HG03175 (cell line): ENCODE measurements around the gene OPALIN.

ENCODE experiments used
- ATAC-seq: cut with Tn5 transposase; IDR thresholded peaks from one replicate; pipeline ENCODE4 v1.9.1; 2021; ENCODE audit warnings: mild to moderate bottlenecking, moderate library complexity; ENCODE audit not compliant: unreplicated experiment

The OPALIN gene, protein sequence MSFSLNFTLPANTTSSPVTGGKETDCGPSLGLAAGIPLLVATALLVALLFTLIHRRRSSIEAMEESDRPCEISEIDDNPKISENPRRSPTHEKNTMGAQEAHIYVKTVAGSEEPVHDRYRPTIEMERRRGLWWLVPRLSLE

DNA sequence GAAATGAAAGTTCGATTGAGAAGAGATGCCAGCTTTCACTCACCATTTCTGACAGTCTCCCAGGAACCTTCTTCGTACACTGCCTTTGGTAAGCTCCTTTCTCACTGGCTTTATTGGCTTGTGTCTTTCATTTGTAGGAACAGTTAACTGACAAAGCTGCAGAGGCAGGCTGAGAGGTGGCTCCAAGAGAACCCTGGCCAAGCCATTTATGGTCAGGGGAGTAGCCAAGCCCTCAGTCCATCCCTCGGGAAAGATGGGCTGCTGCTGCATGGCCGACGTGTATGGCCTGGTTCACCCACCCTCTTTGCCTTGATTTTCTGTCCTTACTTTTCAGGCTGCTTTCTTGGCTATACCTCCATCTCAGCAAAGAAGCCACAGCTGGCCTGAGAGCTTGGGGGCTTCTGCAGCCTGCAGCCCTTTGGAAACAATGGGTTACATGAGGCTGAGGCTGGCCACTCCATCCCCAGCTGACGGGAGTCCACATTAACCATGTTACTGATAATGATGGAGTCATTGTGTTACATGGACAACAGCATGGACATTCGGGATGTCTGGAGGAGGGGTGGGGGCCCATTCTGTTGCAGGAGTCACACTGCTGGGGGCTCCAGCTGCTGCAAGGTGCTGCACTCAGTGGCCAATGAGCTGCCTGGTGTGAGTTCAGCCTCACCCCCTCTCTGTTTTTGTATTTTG lies at the start of gene OPALIN:
TSS of gene OPALIN (minus strand) at position 152 of the 690 bp plus-strand sequence. CDS start at position 46, 106 bp downstream.
- ATAC-seq, result no peak

DNA sequence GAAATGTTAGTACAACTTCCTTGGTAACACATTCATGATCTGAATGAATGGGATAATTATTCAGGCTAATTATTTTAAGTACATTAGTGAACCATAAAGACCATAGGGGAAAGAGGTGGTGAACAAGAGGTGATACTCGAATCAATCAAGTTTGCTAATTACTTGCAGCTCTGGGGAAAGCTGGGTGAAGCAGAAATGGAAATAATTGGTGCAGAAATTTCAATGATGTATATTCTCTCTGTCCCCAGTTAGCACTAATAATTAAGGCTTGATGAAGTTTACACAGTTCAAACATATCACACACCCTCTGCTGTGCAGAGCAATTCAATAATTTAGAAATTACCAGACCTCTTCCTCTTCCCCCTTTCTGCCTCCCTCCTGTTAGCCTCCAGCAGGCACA lies 49.4 kb upstream of the OPALIN start:
- no peak for ATAC-seq

DNA sequence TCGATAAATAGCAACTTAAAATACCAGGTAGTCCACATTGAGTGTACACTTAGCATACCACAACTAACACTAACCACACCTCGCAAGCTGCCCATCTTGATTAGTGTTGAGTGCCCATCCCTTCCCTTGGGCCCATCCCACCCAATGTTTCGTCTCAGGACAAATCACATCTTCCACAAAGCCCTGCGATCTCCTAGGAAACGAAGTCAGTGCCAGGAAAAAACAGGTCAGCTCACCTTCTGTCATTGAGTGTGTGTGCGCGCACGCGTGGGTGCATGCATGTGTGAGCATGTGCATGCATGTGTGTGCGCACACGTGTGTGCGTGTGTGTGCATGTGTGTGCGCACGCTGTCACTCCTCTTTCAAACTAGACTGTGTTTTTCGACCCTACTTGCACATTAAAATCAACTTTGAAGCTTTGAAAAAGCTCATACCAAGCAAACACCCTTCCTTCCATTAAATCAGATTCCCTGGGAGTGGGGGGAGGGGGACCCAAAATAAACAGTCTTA lies 48.8 kb upstream of the OPALIN start:
- ATAC-seq, result no peak

DNA sequence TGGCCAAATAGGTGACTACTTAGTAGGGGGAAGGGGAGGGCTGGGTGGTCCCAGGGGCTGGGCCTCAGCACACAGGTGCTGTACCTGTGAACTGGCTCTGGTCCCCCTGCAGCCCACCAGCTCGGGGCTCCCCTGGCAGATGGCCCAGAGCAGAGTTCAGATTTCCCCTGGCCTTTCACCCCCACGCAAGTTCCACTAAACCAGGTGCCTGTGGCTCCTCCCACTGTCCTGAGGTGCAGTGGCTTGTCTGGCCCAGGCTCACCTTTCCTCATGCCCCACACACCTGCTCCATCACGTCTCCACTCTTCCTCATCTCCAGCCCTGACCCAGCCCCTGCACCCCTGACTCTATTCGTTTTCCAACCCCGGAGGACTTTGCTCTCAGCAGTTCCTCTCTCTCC lies 47.3 kb upstream of the OPALIN start:
- no peak for ATAC-seq

DNA sequence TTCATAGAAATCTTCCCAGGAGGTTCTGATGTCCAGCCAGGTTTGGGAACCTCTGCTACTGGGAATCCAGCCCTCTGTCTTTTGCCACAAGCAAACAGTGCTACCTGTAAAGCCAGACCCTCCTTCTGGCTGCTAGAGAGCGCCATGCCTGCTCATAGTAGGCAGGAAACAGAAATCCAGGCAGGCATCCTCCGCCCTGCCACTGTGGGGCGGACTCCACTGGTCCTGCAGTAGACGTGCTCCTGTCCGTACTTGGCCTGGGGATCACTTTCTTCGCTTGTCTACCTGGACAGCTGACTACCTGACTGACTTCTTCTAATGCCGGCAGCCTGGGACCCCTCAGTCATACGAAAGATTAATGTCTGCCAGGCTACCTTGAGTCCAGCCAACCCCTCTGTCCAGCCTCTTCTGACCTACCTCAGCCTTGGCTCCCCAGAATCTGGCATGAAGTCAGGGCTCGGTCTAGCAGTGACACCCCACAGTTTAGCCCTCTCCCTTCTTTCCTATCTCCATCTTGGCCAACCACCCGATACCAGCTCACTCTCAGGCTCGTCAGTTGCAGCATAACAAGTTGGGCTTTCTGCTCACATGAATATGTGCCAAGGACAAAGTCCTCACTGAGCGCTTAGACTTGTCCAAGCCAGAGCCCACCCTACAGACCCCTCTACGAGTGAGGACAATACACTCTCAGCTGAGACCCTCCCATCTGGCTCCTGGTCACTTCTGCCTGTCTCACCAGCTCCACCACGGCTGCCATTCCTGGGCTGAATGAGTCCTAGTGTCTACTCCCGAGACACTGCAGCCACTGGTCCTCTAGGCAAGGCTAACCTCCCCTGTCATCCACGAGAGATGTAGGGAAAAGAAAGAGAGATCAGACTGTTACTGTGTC lies 43.9 kb upstream of the OPALIN start:
- ATAC-seq, result no peak

DNA sequence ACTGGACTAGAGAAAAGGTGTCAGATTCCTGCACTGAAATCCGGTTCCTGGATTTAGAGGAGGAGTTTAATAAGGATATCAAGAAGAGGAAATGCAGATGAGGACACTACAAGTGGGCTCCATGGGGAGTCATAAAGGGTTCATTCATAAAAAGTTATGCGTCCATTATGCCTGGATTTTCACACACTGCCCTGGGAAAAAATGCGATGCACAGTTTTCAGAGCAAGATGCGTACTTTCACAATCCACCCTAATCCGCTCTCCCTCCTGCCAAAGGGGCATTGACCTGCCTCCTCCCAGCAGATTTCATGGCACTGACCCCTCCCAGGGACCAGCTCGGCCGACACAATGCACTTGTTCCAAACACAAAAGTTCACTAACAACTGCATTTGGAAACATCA lies 42.2 kb upstream of the OPALIN start:
- ATAC-seq, result no peak

DNA sequence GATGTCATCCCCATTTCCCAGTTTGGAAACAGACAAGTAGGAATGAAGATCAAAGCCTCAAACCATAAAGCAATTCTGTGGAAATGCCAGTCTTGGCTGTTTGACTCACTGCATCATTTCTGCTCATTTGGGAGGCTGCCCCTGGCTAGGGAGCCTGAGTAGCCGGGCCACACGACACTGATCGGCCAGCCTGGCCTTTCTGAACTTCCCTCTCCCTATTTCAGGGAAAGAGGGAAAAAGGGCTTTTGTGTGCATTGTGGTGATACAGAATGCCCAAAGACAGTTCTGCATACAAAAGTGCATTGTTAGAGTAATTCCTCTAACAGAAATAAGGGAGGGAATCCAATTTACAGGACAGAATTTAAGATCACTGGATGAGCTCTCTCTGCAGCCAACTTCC lies 41.7 kb upstream of the OPALIN start:
- ATAC-seq, result no peak

DNA sequence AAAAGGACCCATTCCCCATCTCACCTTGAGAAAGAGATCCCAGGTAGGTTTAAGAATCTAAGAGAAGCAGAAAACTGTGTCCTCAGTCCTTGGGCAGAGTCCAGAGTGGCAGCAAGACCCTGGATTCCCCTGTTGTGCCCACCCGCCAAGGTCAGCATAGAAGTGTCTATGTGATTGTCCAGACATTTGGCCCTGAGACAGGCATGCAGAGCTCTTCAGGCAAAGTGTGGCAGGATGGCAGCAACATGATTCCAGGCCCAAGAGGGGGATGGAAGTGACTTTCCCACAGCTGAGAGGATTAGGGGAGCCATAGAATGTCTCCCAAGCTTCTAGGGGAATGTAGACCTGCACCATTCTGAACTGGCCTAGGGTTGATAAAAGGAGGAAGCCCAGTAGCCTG lies 39.1 kb upstream of the OPALIN start:
- ATAC-seq, result no peak

DNA sequence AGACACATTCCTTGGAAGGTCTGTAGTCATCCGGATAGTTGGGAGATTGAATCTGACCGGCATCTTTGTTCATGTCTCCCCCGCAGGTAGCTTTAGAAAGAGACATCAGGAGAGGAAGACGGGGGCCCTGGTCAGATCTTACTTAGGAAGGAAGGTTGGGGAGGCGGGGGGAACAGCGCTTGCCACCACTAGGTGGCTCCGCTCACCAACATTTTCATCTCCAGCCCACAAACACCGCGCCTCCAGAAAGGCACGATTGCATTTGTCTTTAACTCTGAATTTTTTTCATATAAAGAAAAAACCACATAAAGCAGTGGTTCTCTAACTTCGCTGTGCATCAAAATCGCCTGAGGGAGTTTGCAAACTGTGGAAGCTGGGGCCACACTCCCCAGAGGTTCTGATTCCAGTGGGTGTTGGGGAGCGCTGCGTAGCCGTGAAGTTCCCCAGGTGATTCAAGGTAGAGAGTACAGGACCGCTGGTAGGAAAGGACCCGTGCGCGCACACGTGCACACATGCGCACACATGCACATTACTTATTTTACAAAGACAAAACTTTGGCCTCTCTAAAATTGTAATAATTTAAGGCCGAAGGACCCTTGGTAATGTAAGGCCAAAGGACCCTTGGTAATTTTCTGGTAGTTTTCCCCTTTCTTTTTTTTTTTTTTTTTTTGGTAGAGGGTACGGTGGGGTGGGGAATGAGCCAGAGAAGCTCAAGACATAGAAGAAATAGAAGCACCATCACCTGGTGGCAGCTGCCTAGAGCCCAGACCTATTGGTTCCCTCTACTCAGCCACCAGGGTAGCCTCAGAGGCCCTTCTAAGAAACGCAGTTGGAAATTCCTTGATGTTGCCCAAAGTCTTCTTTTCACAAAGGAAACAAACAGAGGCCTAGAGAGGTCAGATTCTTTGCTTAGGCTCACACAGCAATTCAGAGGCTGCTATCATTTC lies 37.4 kb upstream of the OPALIN start:
- peak; percentile 57 for ATAC-seq

DNA sequence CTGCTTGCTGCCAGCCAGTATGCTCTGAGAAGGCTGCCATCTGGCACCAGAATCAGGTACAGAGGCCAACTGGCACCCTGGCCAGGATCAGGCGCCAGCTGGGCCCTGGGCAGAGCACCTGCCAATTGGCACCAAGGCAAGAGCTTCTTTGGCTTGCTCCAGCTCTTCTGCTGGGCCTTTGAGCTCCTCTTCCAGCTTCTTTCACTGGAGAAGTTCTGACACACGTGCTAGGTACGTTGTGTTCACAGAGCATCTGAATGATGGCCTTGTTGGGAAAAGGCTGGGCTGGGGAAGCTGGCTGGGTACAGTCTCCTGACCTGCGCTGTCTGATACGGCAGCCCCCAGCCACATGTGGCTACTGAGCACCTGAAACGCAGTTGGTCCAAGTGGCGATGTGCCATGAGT lies 31.7 kb upstream of the OPALIN start:
- ATAC-seq, result no peak

DNA sequence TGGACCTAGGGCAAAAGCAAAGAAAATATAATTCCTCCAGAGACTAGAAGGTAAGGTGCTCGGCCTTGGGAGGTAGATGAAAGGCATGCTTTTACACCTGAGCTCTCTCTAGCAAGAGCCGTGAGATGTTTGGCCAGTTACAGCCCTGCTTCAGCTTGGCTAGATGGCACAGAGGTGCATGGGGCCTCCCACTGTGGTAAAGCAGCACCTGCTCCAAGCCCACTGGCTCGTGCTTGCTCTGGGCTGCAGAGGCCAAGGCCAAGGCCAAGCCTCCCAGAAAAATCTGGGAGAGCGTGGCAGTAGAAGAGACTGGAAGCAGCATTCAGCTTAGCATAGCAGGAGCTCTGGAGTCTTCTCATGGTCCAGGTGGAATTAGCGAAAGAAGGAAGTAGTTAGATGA lies 31.0 kb upstream of the OPALIN start:
- no peak for ATAC-seq

DNA sequence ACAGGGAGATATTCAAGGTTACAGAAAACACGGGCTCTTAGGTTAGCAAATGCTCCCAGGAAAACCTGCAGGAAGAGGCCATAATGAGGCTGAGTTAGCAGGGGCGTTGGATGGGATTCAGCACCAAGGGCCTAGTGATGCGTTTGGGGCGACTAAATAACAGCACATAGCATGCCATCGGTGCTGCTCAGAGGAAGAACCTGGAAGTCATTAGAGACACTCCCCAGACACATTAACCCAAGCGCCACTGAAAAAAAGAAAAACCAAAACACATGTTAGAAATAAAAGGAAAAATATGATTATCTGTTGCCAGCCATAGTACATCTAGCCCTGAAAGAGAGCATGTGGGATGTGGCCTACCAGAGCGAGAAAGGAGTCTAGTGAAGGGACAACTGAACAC lies 28.8 kb upstream of the OPALIN start:
- ATAC-seq, result no peak

DNA sequence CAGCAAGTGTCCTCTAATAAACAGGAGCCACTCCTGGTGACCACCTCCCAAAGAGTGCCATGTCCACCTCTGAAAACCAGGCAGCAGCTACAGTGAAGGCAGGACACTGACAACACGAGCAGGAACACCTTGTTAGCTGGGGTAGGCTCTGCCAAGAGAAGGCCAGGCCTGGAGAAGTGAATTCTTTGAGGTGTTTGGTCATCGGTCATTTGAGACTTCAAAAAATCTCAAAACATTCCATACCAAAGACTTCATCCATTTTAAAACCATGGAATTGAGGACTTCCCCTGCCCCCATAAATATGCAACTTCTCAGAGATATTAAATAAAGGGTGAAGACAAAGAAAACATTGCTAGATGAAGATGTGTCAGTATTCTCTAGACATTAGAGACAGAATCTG lies 28.4 kb upstream of the OPALIN start:
- no peak for ATAC-seq

DNA sequence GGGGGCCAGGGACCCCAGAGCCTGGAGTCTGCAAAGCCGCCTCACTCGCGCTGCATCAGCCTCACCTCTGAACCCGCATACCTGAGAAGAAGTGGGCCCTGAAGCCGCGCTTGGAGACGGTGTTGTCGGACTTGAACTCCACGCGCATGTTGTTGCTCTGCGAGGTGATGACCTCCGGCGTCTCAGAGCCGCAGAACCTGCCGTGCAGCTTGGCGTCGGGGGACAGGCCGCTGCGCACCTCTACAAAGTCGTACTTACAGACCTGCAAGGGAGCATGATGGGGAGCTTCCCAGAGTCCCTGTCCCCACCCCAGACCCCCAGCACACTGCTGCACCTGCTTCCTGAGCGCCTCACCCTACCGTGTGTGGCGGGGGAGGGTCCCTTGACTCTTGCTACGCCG lies 25.7 kb upstream of the OPALIN start:
- ATAC-seq, result no peak

DNA sequence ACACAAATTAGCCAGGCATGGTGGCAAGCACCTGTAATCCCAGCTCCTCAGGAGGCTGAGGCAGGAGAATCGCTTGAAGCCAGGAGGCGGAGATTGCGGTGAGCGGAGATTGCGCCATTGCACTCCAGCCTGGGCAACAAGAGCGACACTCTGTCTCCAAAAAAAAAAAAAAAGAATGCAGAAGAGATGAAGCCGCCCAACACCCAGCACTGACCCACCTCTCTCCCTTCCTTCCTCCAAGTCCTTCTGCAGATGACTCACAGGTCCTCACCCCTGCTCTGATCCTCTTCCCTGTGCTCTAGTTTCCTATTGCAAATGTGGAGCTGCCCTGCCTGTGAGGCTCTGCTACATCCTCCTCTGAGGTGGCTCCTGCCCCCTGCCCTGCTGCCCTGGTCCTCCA lies 22.0 kb upstream of the OPALIN start:
- ATAC-seq, result no peak

DNA sequence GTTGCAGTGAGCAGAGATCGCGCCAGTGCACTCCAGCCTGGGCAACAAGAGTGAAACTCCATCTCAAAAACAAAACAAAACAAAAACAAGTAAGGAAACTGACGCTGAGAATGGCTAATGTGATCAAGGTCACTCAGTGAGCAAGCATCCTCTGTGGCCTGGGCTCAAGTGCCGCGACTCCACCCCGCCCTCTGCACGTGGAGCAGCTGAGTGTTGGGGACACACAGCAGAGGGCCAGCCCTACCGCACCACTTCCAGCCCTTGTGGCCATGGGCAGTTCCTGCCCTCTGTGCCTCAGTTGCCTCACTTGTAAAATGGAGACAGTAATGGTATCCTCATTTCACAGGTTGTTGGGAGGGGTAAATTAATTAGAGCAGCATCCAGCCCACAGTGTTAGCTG lies 21.0 kb upstream of the OPALIN start:
- ATAC-seq, result no peak

DNA sequence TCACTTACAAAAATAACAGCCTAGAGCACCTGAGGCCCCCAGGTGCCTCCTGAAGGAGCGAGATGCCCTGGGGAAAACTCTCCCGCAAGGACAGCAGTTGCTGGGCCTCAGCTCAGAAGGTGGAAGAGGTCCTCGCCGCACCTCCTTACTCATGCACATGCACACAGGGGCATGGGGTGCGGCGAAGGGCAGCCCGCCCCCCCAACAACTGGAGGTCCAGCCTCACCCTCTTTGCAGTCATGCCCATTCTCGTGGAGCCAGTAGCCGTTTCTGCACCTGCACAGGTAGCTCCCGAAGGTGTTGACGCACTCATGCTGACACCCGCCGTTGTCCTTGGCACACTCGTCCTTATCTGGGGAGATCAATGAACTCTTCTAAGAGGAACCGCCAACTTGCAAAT lies 19.9 kb upstream of the OPALIN start:
- no peak for ATAC-seq

DNA sequence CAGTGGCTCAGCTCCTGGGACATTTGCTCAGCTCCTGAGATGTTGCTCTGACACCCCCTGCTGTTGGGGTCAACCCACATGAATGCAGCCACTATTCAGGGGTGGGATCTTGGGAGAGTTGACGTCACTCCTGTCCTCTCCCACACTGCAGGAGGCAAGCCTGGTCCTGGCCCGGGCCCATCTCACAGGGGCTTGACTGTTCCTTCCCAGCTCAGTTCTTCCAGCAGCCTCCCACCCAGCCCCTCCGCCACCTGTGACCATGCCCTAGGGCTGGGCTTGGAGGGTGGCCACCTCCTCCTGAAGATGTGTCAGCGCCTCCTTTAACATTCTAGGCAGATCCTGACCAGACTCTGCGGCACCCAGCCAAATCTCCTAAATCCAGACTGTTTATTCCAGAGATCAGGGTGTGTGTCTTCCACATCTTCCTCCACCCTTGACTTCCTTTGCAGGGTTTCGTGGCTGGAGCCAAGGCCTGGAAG lies 19.1 kb upstream of the OPALIN start:
- no peak for ATAC-seq

DNA sequence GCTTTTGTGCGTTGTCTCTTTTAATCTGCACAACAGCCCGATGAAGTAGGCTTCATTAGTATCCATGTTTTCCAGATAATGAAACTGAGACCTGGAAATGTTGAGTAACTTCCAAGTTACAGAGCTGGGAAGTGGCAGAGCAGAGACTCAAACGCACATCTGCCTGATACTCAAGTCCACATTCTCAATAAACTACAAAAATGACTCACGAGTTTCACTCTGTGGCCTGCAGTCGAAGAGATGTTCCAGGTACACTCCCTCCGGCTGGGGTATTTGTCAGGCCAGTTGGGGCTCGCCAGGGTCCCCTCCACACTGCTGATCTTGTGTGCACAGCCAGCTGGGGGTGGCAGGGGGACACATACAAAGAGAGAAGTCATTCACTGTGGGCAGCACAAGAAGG lies 17.7 kb upstream of the OPALIN start:
- no peak for ATAC-seq

DNA sequence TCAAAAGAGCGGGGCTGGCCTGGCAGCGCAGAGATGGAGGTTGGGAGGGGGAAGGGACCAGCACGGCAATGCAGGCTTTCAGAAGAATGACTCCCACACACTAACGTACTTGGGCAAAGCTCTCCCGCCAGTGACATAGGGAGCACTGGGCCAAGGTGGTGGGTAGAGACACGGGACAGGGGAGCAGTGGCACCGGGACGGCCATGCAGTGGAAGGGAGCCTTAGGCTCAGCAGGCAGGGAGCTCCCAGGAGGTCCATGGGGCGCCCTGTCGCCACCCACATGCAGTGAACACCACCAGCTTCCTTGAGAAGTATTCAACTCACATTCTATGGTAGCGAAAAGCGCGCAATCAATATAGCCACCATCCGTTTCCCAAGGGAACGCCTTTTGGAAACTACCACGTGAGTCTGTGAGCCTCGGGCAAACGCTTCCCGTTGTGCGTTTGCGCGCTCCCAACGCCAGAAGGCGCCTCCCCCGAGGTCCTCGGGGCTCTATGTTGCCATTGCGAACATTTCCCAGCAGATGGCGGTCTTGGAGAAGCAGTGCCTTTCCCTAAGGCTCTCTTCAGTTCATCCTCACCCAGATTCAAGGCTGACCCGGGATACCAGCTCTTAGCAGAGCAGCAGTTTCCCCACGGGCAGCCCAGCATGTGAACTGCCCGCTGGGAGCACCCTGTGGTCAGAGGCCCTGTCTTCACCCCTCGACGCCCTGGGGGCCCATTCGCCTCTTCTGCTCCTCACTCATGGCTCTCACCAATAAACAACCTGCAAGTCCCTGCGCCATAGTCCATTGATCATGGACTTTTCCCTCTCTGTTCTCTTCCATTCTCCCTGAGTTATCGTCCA lies 16.4 kb upstream of the OPALIN start:
- peak; percentile 74 for ATAC-seq
